K562 (cell line): ENCODE data around the gene TAF3. TPM values are rescaled to one million over a fixed set of nuclear protein-coding genes. Genes with fewer than 3 reads are reported as not detected.
A peak's percentile ranks its signal among the peaks of the same experiment; 100 is the strongest.

Experiments used
- BCL6 ChIP-seq: fragments of 250-450 bp; sonication (Bioruptor Pico); IDR thresholded peaks from 2 replicates; pipeline ENCODE4 v1.4.0; 2020
- CREM ChIP-seq: IDR thresholded peaks from 2 replicates; pipeline ENCODE4 v1.6.1; 2014; ENCODE audit warnings: antibody characterized with exemption, low read depth
- EHMT2 ChIP-seq: fragments of 450-650 bp; IDR thresholded peaks from 2 replicates; pipeline ENCODE4 v1.6.1; 2018; ENCODE audit warnings: antibody characterized with exemption
- ERF ChIP-seq: fragments of 450-650 bp; formaldehyde crosslinking; IDR thresholded peaks from 2 replicates; pipeline ENCODE4 v1.4.0; 2020; ENCODE audit warnings: mild to moderate bottlenecking, mixed read lengths
- ETV5 ChIP-seq: sonication (generic); formaldehyde crosslinking; IDR thresholded peaks from 2 replicates; pipeline ENCODE4 v1.4.0; 2020; ENCODE audit warnings: low read depth, mild to moderate bottlenecking, missing genetic modification reagents
- FOSL1 ChIP-seq: fragments of 200-800 bp; sonication (Bioruptor generic); conservative IDR thresholded peaks from 2 replicates; pipeline ENCODE4 v1.6.1; 2016; ENCODE audit warnings: missing genetic modification characterization, missing compliant biosample characterization
- GTF2E2 ChIP-seq: fragments of 200-800 bp; sonication (Bioruptor generic); IDR thresholded peaks from 2 replicates; pipeline ENCODE4 v1.6.1; 2016; ENCODE audit warnings: missing genetic modification characterization, missing compliant biosample characterization
- HNRNPK ChIP-seq: fragments of 200-400 bp; formaldehyde crosslinking; IDR thresholded peaks from one replicate; pipeline ENCODE4 v1.6.1; 2018; ENCODE audit warnings: mild to moderate bottlenecking, low read depth, low read length; ENCODE audit not compliant: poor library complexity, severe bottlenecking
- SMARCA4 ChIP-seq: fragments of 450-650 bp; IDR thresholded peaks from 2 replicates; pipeline ENCODE4 v1.6.1; 2016
- ZNF175 ChIP-seq: fragments of 200-800 bp; sonication (Bioruptor generic); IDR thresholded peaks from 2 replicates; pipeline ENCODE4 v1.6.1; 2016; ENCODE audit warnings: low read depth, mild to moderate bottlenecking, missing genetic modification characterization, missing compliant biosample characterization
- ZNF444 ChIP-seq: fragments of 250-450 bp; sonication (Bioruptor Pico); IDR thresholded peaks from 2 replicates; pipeline ENCODE4 v1.4.0; 2020; ENCODE audit warnings: mild to moderate bottlenecking, moderate library complexity
- ZNF57 ChIP-seq: fragments of 450-650 bp; formaldehyde crosslinking; IDR thresholded peaks from 2 replicates; pipeline ENCODE4 v1.4.0; 2020; ENCODE audit warnings: mild to moderate bottlenecking, moderate library complexity
- polyA plus RNA-seq, 8 experiments: library from polyadenylated mRNA; depleted of rRNA in 4 of 8; stranded (reverse) in 5 of 8; unstranded in 3 of 8; fragments of >200 nt; fragmentation: Nextera tagmentation in 2 of 8; fragmentation: Illumina TruSeq in 1 of 8; extraction: Ambion mirVana in 2 of 8; extraction: Trizol in 1 of 8; gene quantifications; 2 replicates each; pipeline versions ENCODE4 v1.2.1 to v1.2.3, GENCODE V29; 2011 to 2014; ENCODE audit warnings: inconsistent platforms in 1 of 8, missing spikeins in 1 of 8
- total RNA-seq, 7 experiments: library from RNA; depleted of rRNA in 6 of 7; stranded (reverse); fragments of >200 nt in 6 of 7; fragmentation: Illumina TruSeq in 2 of 7; extraction: Trizol in 2 of 7; gene quantifications; 2 replicates each; pipeline versions ENCODE4 v1.2.1 to v1.2.3, GENCODE V29; 2011 to 2021; ENCODE audit warnings: low replicate concordance in 1 of 7
- TF ChIP-seq, protein P1 (sequence below): IDR thresholded peaks from 3 replicates; pipeline ENCODE4 v1.6.1; 2011; ENCODE audit warnings: borderline replicate concordance, mild to moderate bottlenecking, moderate library complexity; ENCODE audit not compliant: insufficient read length; ENCODE audit errors: extremely low read depth
- TF ChIP-seq, protein P2 (sequence below): fragments of 250-450 bp; sonication (Bioruptor Pico); IDR thresholded peaks from 2 replicates; pipeline ENCODE4 v1.8.0; 2022; ENCODE audit warnings: inconsistent platforms
- TF ChIP-seq, protein P3 (sequence below): sonication (generic); formaldehyde crosslinking; IDR thresholded peaks from 2 replicates; pipeline ENCODE4 v1.8.1; 2023; ENCODE audit warnings: mild to moderate bottlenecking, missing genetic modification reagents
- TF ChIP-seq, protein P4 (sequence below): fragments of 450-650 bp; IDR thresholded peaks from 2 replicates; pipeline ENCODE4 v1.6.1; 2016
- TF ChIP-seq, protein P5 (sequence below): fragments of 250-450 bp; sonication (Bioruptor Pico); IDR thresholded peaks from 2 replicates; pipeline ENCODE4 v1.5.0; 2022; ENCODE audit warnings: mild to moderate bottlenecking
- TF ChIP-seq, protein P6 (sequence below): fragments of 250-450 bp; sonication (Bioruptor Pico); IDR thresholded peaks from 2 replicates; pipeline ENCODE4 v1.5.0; 2020; ENCODE audit warnings: mild to moderate bottlenecking

TAF3 gene
- total and polyA plus RNA-seq, 9 of the 15 experiments (the other 6 are each of a cell fraction or from before 2014, with no cell fraction given): 1.5 to 9.9 (median 4.1) TPM

DNA sequence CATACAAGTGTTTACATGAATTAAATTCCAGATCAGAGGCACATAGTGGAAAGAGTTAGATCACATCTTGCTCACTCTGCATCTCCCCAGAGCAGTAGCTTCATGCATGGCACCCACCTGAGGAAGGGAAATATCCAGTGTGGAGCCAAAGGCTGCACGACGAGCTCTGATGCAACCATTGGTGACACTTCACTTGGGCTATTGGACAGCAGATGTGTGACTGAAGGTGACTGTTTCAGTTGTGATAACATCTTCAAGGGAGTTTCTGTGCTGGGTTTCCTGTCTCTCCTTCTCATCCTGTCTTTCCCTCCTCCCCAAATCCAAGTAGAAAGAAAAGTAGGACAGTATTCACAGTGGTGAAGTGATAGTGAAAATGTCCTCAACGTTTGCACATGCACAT, 115.0 kb downstream of the TAF3 start (continued):
- TF ChIP-seq, protein P1, sequence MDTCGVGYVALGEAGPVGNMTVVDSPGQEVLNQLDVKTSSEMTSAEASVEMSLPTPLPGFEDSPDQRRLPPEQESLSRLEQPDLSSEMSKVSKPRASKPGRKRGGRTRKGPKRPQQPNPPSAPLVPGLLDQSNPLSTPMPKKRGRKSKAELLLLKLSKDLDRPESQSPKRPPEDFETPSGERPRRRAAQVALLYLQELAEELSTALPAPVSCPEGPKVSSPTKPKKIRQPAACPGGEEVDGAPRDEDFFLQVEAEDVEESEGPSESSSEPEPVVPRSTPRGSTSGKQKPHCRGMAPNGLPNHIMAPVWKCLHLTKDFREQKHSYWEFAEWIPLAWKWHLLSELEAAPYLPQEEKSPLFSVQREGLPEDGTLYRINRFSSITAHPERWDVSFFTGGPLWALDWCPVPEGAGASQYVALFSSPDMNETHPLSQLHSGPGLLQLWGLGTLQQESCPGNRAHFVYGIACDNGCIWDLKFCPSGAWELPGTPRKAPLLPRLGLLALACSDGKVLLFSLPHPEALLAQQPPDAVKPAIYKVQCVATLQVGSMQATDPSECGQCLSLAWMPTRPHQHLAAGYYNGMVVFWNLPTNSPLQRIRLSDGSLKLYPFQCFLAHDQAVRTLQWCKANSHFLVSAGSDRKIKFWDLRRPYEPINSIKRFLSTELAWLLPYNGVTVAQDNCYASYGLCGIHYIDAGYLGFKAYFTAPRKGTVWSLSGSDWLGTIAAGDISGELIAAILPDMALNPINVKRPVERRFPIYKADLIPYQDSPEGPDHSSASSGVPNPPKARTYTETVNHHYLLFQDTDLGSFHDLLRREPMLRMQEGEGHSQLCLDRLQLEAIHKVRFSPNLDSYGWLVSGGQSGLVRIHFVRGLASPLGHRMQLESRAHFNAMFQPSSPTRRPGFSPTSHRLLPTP: no peak
- no peak for TF ChIP-seq ZNF175 (CRISPR knock-in tag)
- no peak for TF ChIP-seq ETV5
- TF ChIP-seq, protein P2, sequence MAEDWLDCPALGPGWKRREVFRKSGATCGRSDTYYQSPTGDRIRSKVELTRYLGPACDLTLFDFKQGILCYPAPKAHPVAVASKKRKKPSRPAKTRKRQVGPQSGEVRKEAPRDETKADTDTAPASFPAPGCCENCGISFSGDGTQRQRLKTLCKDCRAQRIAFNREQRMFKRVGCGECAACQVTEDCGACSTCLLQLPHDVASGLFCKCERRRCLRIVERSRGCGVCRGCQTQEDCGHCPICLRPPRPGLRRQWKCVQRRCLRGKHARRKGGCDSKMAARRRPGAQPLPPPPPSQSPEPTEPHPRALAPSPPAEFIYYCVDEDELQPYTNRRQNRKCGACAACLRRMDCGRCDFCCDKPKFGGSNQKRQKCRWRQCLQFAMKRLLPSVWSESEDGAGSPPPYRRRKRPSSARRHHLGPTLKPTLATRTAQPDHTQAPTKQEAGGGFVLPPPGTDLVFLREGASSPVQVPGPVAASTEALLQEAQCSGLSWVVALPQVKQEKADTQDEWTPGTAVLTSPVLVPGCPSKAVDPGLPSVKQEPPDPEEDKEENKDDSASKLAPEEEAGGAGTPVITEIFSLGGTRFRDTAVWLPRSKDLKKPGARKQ (CRISPR knock-in tag): no peak
- no peak for TF ChIP-seq ZNF57 (CRISPR knock-in tag)
- TF ChIP-seq FOSL1 (tag): peak; percentile 41; the same call in 1 of the 2 replicates
- TF ChIP-seq, protein P3, sequence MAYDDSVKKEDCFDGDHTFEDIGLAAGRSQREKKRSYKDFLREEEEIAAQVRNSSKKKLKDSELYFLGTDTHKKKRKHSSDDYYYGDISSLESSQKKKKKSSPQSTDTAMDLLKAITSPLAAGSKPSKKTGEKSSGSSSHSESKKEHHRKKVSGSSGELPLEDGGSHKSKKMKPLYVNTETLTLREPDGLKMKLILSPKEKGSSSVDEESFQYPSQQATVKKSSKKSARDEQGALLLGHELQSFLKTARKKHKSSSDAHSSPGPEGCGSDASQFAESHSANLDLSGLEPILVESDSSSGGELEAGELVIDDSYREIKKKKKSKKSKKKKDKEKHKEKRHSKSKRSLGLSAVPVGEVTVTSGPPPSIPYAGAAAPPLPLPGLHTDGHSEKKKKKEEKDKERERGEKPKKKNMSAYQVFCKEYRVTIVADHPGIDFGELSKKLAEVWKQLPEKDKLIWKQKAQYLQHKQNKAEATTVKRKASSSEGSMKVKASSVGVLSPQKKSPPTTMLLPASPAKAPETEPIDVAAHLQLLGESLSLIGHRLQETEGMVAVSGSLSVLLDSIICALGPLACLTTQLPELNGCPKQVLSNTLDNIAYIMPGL (CRISPR knock-in tag): no peak
- TF ChIP-seq CREM: peak; percentile 47; the same call in 1 of the 2 replicates
- no peak for TF ChIP-seq GTF2E2 (tag)
- no peak for TF ChIP-seq HNRNPK
- TF ChIP-seq SMARCA4: peak; percentile 46; the same call in 1 of the 2 replicates
- TF ChIP-seq, protein P4, sequence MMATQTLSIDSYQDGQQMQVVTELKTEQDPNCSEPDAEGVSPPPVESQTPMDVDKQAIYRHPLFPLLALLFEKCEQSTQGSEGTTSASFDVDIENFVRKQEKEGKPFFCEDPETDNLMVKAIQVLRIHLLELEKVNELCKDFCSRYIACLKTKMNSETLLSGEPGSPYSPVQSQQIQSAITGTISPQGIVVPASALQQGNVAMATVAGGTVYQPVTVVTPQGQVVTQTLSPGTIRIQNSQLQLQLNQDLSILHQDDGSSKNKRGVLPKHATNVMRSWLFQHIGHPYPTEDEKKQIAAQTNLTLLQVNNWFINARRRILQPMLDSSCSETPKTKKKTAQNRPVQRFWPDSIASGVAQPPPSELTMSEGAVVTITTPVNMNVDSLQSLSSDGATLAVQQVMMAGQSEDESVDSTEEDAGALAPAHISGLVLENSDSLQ: peak; percentile 52
- no peak for TF ChIP-seq ERF (CRISPR knock-in tag)
- TF ChIP-seq, protein P5, sequence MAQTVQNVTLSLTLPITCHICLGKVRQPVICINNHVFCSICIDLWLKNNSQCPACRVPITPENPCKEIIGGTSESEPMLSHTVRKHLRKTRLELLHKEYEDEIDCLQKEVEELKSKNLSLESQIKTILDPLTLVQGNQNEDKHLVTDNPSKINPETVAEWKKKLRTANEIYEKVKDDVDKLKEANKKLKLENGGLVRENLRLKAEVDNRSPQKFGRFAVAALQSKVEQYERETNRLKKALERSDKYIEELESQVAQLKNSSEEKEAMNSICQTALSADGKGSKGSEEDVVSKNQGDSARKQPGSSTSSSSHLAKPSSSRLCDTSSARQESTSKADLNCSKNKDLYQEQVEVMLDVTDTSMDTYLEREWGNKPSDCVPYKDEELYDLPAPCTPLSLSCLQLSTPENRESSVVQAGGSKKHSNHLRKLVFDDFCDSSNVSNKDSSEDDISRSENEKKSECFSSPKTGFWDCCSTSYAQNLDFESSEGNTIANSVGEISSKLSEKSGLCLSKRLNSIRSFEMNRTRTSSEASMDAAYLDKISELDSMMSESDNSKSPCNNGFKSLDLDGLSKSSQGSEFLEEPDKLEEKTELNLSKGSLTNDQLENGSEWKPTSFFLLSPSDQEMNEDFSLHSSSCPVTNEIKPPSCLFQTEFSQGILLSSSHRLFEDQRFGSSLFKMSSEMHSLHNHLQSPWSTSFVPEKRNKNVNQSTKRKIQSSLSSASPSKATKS (CRISPR knock-in tag): no peak
- TF ChIP-seq BCL6 (CRISPR knock-in tag): no peak
- TF ChIP-seq EHMT2: no peak
- TF ChIP-seq, protein P6, sequence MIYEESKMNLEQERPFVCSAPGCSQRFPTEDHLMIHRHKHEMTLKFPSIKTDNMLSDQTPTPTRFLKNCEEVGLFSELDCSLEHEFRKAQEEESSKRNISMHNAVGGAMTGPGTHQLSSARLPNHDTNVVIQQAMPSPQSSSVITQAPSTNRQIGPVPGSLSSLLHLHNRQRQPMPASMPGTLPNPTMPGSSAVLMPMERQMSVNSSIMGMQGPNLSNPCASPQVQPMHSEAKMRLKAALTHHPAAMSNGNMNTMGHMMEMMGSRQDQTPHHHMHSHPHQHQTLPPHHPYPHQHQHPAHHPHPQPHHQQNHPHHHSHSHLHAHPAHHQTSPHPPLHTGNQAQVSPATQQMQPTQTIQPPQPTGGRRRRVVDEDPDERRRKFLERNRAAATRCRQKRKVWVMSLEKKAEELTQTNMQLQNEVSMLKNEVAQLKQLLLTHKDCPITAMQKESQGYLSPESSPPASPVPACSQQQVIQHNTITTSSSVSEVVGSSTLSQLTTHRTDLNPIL (CRISPR knock-in tag): no peak
- TF ChIP-seq ZNF444 (CRISPR knock-in tag): no peak
